Effector memory CD4-positive, alpha-beta T cell (primary cell): ENCODE results near the gene MAT2A.

Experiments used
- DNase-seq, 3 donors: peaks; one replicate each; pipeline ENCODE4 v3.0.0-alpha.2; 2020
- H3K27ac ChIP-seq: 2 replicates; pipeline ENCODE4 v1.7.0; 2013; ENCODE audit warnings: mild to moderate bottlenecking, low read length, moderate library complexity; ENCODE audit not compliant: insufficient read depth, poor library complexity, severe bottlenecking
- H3K27me3 ChIP-seq: replicated peaks from 2 replicates; pipeline ENCODE4 v1.7.0; 2013; ENCODE audit warnings: mild to moderate bottlenecking, low read length; ENCODE audit not compliant: insufficient read depth, control insufficient read depth, poor library complexity, severe bottlenecking
- H3K36me3 ChIP-seq: 2 replicates; pipeline ENCODE4 v1.7.0; 2013; ENCODE audit warnings: mild to moderate bottlenecking, low read length, moderate library complexity; ENCODE audit not compliant: control insufficient read depth, insufficient read depth
- H3K4me1 ChIP-seq: 2 replicates; pipeline ENCODE4 v1.7.0; 2013; ENCODE audit warnings: low read length, mild to moderate bottlenecking; ENCODE audit not compliant: control insufficient read depth, insufficient read depth, poor library complexity, severe bottlenecking
- H3K4me3 ChIP-seq: 2 replicates; pipeline ENCODE4 v1.7.0; 2013; ENCODE audit warnings: low read length, low read depth, mild to moderate bottlenecking; ENCODE audit not compliant: insufficient read depth, poor library complexity, severe bottlenecking
- H3K9me3 ChIP-seq: 2 replicates; pipeline ENCODE4 v1.7.0; 2013; ENCODE audit warnings: mild to moderate bottlenecking, low read length, moderate library complexity; ENCODE audit not compliant: control insufficient read depth

MAT2A gene

DNA sequence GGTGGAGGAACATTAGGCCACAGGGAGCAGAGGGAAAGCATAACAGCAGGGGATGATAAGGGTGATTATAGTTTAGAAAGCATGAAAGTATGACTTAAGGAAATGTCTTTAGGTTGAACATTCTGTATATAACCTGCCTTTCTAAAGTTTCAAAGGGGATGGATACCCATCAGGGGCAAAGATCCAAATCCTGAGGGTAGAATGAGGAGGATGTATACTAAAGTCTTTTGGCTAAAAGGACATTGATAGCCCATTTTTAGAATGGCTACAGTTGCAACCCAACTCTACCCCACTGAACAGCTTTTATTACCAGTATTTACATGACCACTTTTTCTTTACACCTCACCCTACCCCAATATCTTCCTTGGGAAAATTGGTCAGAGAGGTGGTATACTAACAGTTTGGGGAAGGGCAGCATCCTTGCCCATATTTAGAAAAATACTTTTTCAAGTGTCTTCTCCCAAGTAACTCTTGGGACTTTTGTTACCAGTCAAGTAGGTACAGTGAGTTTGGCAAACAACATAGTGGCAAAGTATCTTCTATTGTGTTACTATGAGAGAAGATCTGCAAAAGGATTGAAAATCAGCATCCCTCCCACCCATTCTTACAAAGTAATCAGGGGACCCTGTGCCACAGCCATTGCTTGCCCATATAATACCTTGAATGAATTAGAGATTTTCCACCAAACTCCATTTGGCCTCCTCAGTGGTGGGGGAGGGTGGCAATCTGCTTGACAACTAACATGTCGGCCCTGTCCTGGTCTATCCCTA is 8.3 kb downstream of the MAT2A start:
- no peak for DNase-seq
- Histone ChIP-seq H3K36me3 (peaks cover 49% of the 10 kb centered on the region), H3K4me1 (no peaks in the 10 kb centered on the region), H3K27me3 (no peaks in the 10 kb centered on the region), H3K27ac (no peak overlapping the region), H3K9me3 (no peaks in the 10 kb centered on the region), H3K4me3 (no peak overlapping the region)

GRCh38 chr2:85547859-85548607 is 9.1 kb downstream of the MAT2A start:
- no peak for DNase-seq
- no peak overlapping the region for H3K4me3 ChIP-seq
- H3K36me3 ChIP-seq, result peaks cover 47% of the 10 kb centered on the region
- no peaks in the 10 kb centered on the region for H3K27me3 ChIP-seq
- H3K9me3 ChIP-seq, result no peaks in the 10 kb centered on the region
- H3K27ac ChIP-seq, result no peak overlapping the region
- no peaks in the 10 kb centered on the region for H3K4me1 ChIP-seq

- Histone ChIP-seq H3K27ac (no peak overlapping the region), H3K27me3 (no peaks in the 10 kb centered on the region), H3K4me1 (no peaks in the 10 kb centered on the region), H3K4me3 (no peak overlapping the region), H3K9me3 (no peaks in the 10 kb centered on the region), H3K36me3 (peaks cover 50% of the 10 kb centered on the region)
- DNase-seq, result no peak
These were observed 9.6 kb downstream of the MAT2A start for GRCh38 chr2:85548608-85548900.

GRCh38 chr2:85549095-85549494 is 10.1 kb downstream of the MAT2A start:
- Histone ChIP-seq H3K27me3 (no peaks in the 10 kb centered on the region), H3K4me1 (no peaks in the 10 kb centered on the region), H3K9me3 (no peaks in the 10 kb centered on the region), H3K27ac (no peak overlapping the region), H3K4me3 (no peak overlapping the region), H3K36me3 (peaks cover 54% of the 10 kb centered on the region)
- DNase-seq, result no peak

DNA sequence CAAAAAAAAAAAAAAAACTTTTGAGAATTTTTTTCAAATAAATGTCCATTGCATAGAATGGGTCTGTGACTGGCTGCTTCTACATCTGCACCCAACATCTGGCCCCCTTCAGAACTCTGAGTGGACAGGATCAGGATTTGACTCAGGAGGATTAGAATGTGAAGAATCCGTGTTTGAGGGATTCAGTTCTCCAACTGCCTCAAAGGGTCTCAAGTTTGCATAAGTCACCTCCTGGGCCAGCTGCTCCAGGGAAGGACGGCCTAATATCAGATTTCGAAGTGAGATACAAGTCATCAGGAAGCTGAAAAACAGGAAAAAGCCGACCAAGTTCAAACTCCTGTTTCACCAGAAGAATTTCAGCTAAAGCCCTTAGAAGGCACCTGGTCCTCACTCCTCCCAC is 10.9 kb downstream of the MAT2A start:
- Histone ChIP-seq H3K9me3 (no peaks in the 10 kb centered on the region), H3K27ac (no peak overlapping the region), H3K4me3 (no peak overlapping the region), H3K27me3 (no peaks in the 10 kb centered on the region), H3K36me3 (peaks cover 54% of the 10 kb centered on the region), H3K4me1 (no peaks in the 10 kb centered on the region)
- DNase-seq, result no peak

DNA sequence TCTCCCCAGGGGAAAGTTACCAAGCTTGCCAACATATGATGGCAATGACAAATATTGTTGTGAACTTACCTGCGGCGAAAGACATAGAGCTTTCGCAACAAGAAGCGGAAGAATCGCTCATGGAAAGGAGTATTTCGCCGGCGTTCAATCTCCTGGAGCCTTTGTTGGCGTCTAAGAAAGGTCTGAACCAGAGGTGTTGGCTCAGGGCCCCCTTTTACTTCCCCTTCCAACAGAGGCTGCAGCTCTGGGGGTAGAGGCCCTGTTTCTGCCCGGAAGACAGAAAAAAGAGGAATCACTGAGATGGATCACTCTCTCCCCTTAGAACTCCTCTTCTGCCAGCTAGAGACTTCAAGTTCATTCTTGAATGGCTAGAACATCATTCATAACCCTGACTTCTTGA is 11.5 kb downstream of the MAT2A start:
- Histone ChIP-seq H3K27ac (no peak overlapping the region), H3K4me1 (no peaks in the 10 kb centered on the region), H3K9me3 (no peaks in the 10 kb centered on the region), H3K27me3 (no peaks in the 10 kb centered on the region), H3K36me3 (peaks cover 56% of the 10 kb centered on the region), H3K4me3 (no peak overlapping the region)
- DNase-seq, result no peak

DNA sequence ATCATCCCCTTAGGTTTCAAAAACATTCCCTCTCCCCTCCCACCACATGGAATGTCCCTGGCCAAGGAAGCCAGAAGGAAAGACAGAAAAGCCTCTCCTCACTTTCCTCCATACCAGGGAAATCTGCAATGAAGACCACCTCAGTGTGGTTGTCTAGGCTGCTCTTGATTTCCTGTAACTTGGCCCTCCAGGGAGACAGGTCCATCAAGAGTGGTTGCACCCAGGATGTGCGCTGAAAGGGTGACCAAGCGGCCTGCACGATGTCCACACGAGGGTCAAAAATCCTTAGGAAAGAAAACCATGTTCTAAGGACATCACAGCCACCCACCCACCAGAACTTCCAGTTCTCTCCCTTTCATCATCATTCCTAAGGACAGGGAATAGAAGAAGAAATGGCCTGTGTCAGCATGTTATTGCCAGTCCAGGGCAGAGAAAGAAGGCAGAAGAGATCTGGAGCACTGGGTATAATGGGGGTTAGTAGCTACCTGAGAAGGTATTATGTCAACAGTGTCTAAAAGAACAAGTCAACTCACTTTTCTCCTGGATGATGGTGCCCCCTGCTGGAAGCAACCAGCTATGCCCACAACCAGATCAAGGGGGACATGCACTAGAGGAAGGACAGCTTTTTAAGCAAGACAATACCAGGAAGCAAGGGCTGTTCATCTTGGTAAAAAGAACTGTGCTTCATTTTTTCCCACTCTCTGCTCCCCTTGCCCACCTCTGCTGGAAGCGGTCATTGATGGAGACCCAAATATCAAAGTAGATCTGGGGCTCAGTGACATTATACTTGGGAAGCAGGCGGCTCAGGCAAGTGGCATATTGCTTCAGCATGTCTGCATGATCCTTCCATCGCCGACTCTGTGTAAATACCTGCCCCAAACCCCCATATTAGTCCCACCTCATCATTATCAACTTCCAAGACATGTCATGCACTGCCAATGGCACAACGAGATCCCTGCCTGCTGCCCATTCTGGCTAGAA is 13.0 kb downstream of the MAT2A start:
- H3K27ac ChIP-seq, result no peak overlapping the region
- H3K9me3 ChIP-seq, result no peaks in the 10 kb centered on the region
- peak; percentile 76 to 80 (median 77) for DNase-seq
- peaks cover 60% of the 10 kb centered on the region for H3K36me3 ChIP-seq
- no peak overlapping the region for H3K4me3 ChIP-seq
- no peaks in the 10 kb centered on the region for H3K27me3 ChIP-seq
- no peaks in the 10 kb centered on the region for H3K4me1 ChIP-seq

- no peaks in the 10 kb centered on the region for H3K27me3 ChIP-seq
- no peak overlapping the region for H3K4me3 ChIP-seq
- DNase-seq, result no peak
- no peak overlapping the region for H3K27ac ChIP-seq
- H3K36me3 ChIP-seq, result peaks cover 65% of the 10 kb centered on the region
- no peaks in the 10 kb centered on the region for H3K9me3 ChIP-seq
- no peaks in the 10 kb centered on the region for H3K4me1 ChIP-seq
These were observed 14.2 kb downstream of the MAT2A start for GRCh38 chr2:85553184-85553583.

DNA sequence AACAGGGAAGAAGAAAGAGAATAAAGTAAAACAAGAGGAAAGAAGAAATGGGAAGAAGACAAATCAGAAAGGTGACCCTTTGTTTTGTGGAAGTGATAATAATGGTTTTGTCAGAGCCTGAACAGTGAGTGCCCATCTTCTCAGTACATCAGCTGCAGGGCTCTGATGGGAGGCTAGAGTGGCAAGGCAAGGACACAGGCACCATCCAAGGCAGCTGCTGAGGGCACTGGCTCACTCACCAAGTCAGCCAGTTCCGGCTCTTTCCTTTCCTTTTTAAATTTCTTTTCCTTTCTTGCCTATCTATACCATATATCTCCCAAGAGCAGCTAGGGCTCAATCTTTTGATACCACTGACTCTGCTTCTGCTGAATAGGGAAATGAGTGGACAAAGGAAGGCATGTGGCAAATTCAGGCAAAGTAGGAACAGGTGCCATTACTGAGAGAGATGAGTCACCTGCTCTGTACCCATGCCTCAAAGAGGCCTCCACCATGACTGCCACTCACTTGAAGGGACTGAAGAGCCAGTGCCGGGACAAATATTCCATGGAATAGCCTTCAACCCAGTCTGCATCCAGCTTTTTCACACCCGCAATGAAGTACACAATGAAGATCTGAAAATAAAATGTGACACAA is 16.1 kb downstream of the MAT2A start:
- peaks cover 3% of the 10 kb centered on the region for H3K4me1 ChIP-seq
- no peak for DNase-seq
- H3K27me3 ChIP-seq, result no peaks in the 10 kb centered on the region
- H3K9me3 ChIP-seq, result no peaks in the 10 kb centered on the region
- no peak overlapping the region for H3K4me3 ChIP-seq
- H3K27ac ChIP-seq, result no peak overlapping the region
- peaks cover 62% of the 10 kb centered on the region for H3K36me3 ChIP-seq
